Measurements from ENCODE around the gene BRD4. TPM values are rescaled to one million over a fixed set of nuclear protein-coding genes. Genes with fewer than 3 reads are reported as not detected.

The BRD4 gene
- polyA plus RNA-seq, 2 of the 4 experiments (the other 2 are of a cell fraction) = 8.3 to 22.5 TPM

- Histone ChIP-seq H3K4me3 (peak overlapping the region; percentile 56), H3K4me1 (peaks cover 12% of the 10 kb centered on the region), H3K9me3 (no peaks in the 10 kb centered on the region), H3K27ac (peak overlapping the region; percentile 65 to 87), H3K4me2 (peak overlapping the region; percentile 97)
- ATAC-seq (peak; percentile 5 to 7; a peak in 2 of 6 replicates), DNase-seq (ENCODE audit: low read depth in 1 of 2, low spot score in 1 of 2) (no peak), FAIRE-seq (no peak)
- TF ChIP-seq RAD21 (conservative IDR thresholded peaks at IDR 0.05 in 1 of 2, IDR thresholded peaks at IDR 0.05 in 1 of 2) (no peak), ELK1 (IDR thresholded peaks at IDR 0.05; ENCODE audit: low read depth, low read length) (no peak), POLR2A (IDR thresholded peaks at IDR 0.05; ENCODE audit: low read length) (no peak), BCL3 (IDR thresholded peaks at IDR 0.05) (no peak), TFCP2L1 (CRISPR knock-in tag; IDR thresholded peaks at IDR 0.05) (no peak), GATA3 (IDR thresholded peaks at IDR 0.05; ENCODE audit: borderline replicate concordance) (no peak), PHF8 (IDR thresholded peaks at IDR 0.05; ENCODE audit: borderline replicate concordance, low read depth) (no peak)
- ChIA-PET CTCF (no interaction called here), POLR2A (interaction anchor here (1.0 kb wide), 1 partner anchor 102 kb away, joined by 3 read pairs; no protein-coding TSS in a partner anchor)
- WGBS (ENCODE audit: missing lambda C conversion rate) = 30% methylated on average over 16 of the region's 51 CpGs
Measured at GRCh38 chr19:15223649-15224361, 108.5 kb downstream of the BRD4 start.

- FAIRE-seq = no peak
- H3K4me3 ChIP-seq = peak overlapping the region; percentile 56
- POLR2A ChIA-PET = no interaction called here
Measured at GRCh38 chr19:15222738-15223648, 109.3 kb downstream of the BRD4 start.

GRCh38 chr19:15220833-15221232, 111.5 kb downstream of the BRD4 start:
- DNase-seq (ENCODE audit: low read depth in 1 of 2, low spot score in 1 of 2) = no peak
- Histone ChIP-seq H3K4me2 (no peak overlapping the region), H3K4me1 (peaks cover 16% of the 10 kb centered on the region), H3K27ac (no peak overlapping the region), H3K4me3 (no peak overlapping the region), H3K9me3 (no peaks in the 10 kb centered on the region)
- no peak for ATAC-seq
- TF ChIP-seq MAFK (IDR thresholded peaks at IDR 0.05; ENCODE audit: partially characterized antibody) = no peak
- ChIA-PET POLR2A (no interaction called here), CTCF (interaction anchor here (0.6 to 1.6 kb wide), 3 partner anchors 10 to 83 kb away, joined by 3 to 4 read pairs (median 3); no protein-coding TSS in a partner anchor)
- FAIRE-seq = no peak
- 78% methylated on average over 6 of the region's 6 CpGs for WGBS (ENCODE audit: missing lambda C conversion rate)

More at GRCh38 chr19:15222738-15223648, 109.3 kb downstream of the BRD4 start:
- peak overlapping the region; percentile 65 to 87 for H3K27ac ChIP-seq
- peak overlapping the region; percentile 97 for H3K4me2 ChIP-seq
- no peaks in the 10 kb centered on the region for H3K9me3 ChIP-seq
- H3K4me1 ChIP-seq = peaks cover 12% of the 10 kb centered on the region
- CTCF ChIA-PET = no interaction called here
- 4% methylated on average over 25 of the region's 48 CpGs for WGBS (ENCODE audit: missing lambda C conversion rate)
- TF ChIP-seq NPAS2 (CRISPR knock-in tag; IDR thresholded peaks at IDR 0.05; ENCODE audit: borderline replicate concordance) = no peak
- TF ChIP-seq ZFP36 (IDR thresholded peaks at IDR 0.05; ENCODE audit: borderline replicate concordance, partially characterized antibody) = peak; percentile 85
- TF ChIP-seq E2F6 (IDR thresholded peaks at IDR 0.05; ENCODE audit: borderline replicate concordance, low read depth) = peak; percentile 64; the same call in 1 of the 2 replicates
- DNase-seq (ENCODE audit: low read depth in 1 of 2, low spot score in 1 of 2) = peak; percentile 89 to 91
- ATAC-seq = peak; percentile 88 to 95

GRCh38 chr19:15218501-15218900, 113.8 kb downstream of the BRD4 start:
- H3K4me3 ChIP-seq = no peak overlapping the region
- H3K27ac ChIP-seq = no peak overlapping the region
- DNase-seq (ENCODE audit: low read depth in 1 of 2, low spot score in 1 of 2) (no peak), ATAC-seq (no peak), FAIRE-seq (no peak)
- ChIA-PET CTCF (no interaction called here), POLR2A (interaction anchor here (0.6 kb wide), 1 partner anchor 86 kb away, joined by 5 read pairs; no protein-coding TSS in a partner anchor)
- H3K4me1 ChIP-seq = peaks cover 11% of the 10 kb centered on the region
- H3K4me2 ChIP-seq = no peak overlapping the region
- H3K9me3 ChIP-seq = no peaks in the 10 kb centered on the region
- 96% methylated on average over 7 of the region's 7 CpGs for WGBS (ENCODE audit: missing lambda C conversion rate)
- TF ChIP-seq MAZ (IDR thresholded peaks at IDR 0.05; ENCODE audit: borderline replicate concordance, low read depth, low read length) (no peak), REST (IDR thresholded peaks at IDR 0.05) (no peak), SMC3 (IDR thresholded peaks at IDR 0.05) (no peak), HOXB5 (CRISPR knock-in tag; IDR thresholded peaks at IDR 0.05) (no peak), RARB (CRISPR knock-in tag; IDR thresholded peaks at IDR 0.05) (no peak), CHD2 (IDR thresholded peaks at IDR 0.05; ENCODE audit: low read length, partially characterized antibody) (no peak), FOSL2 (IDR thresholded peaks at IDR 0.05) (no peak), FOSL2 (CRISPR knock-in tag; IDR thresholded peaks at IDR 0.05) (no peak), HOXA7 (CRISPR knock-in tag; IDR thresholded peaks at IDR 0.05) (no peak), FOXS1 (CRISPR knock-in tag; IDR thresholded peaks at IDR 0.05) (no peak), POLR2AphosphoS2 (conservative IDR thresholded peaks at IDR 0.05; ENCODE audit: low read length) (no peak)

Data from A549 (cell line).